HG02938 (cell line): Measurements from ENCODE around the gene VAV3.
"Not testable (repeated sequence)": the region's sequence is repeated elsewhere in the genome, so short reads cannot be mapped to it uniquely, and the experiment has no call there.

Experiments
- ATAC-seq: cut with Tn5 transposase; IDR thresholded peaks from one replicate; pipeline ENCODE4 v1.9.1; 2021; ENCODE audit warnings: mild to moderate bottlenecking, moderate library complexity; ENCODE audit not compliant: unreplicated experiment

Gene VAV3

DNA sequence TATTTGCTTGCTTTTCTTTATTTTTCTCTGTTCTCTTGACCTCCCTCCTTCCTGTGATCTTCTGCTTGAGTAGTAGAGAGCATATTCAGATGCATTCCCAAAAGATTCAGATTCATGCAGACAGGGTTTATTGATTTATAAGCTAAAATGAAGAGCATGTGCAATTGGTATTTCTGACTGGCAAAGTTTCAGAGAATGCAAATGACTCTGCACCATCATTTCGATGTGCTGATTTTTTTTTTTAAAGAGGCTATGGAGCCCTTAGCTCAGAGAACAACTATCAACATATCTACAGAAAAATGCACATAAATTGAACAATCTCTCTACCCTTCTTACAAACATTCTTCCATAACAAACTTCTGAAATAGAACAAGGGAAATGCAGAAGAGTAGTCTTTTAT, 312.0 kb downstream of the VAV3 start:
- ATAC-seq = no peak

DNA sequence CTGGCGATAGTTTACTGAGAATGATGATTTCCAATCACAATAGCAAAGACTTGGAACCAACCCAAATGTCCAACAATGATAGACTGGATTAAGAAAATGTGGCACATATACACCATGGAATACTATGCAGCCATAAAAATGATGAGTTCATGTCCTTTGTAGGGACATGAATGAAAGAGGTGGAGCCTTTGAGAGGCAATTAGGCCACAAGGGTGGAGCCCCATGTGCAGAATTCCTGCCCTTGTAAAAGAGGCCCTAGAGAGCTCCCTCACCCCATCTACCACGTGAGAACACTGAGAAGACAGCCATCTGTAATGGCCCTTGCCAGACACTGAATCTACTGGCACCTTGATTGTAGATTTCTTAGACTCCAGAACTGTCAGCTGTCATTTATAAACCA, 314.2 kb downstream of the VAV3 start:
- not testable (repeated sequence) for ATAC-seq

DNA sequence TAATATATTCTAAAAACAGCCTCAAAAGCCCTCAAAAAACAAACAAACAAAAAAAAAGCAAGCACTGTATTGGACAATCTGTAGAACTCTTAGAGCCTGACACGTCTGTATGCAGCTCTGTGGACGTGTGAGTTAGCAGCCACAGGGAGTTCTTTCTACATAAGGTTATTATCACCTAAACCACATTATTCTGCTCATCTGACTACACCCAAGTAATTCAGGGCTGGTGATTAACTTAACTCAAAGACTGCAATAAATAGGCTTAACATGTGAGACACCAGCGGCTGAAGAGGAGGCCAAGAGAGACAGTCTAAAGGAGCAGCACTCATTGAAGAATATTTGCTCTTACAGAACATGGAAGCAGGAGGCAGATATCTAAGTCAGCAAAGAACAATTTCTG, 316.0 kb downstream of the VAV3 start:
- no peak for ATAC-seq

DNA sequence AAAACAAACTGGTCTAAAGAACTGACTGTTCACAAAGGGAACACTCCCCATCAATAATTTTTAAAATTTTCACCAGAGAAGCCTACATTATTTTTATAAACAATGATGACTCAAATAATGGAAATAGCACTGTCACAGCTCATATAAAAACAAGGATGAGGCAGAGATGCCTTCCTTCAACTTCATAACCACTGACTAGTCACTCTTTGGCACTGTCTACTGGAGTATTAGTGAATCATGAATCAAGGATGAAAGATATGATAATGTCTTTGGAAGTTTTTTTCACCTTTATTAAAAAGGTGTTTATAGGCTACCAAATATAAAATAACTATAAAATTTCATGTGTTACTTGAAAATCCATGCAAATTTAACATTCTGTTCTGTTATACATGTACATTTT, 316.9 kb downstream of the VAV3 start:
- no peak for ATAC-seq

DNA sequence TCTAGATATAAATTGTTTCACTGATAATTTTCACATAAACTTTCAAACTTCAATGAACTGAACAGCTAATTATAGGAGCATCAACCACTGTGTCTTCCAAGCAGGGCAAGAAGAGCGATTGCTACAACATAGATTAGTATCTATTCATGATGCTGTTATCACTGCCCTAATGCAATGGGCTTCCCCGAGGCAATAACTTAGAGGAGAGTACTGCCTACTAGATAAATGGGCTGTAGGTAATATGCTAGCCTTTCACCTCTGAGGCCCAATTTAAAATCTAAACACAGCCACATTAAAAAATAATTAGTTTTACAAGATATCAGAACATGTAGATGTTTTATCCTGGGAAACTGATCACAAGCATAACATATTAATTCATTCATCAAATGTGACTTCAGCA, 318.0 kb downstream of the VAV3 start:
- no peak for ATAC-seq

DNA sequence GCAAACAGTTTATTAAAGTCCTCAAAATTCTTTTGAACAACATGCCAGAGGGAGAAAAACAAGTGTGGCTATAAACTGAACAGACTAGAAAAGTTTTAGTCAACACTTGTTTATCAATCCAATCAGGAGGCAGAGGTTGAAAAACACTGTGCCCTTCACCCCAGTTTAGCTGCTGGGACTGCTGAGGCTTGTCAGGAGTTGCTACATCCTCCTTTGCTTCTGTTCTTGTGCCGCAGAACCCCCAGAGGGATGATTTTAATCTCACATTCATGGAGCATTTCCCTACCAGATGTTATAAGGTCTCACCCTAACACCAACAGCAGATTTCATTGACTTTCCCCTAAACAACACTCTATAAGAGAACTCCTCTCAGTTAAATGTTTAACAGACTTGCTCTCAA, 321.2 kb downstream of the VAV3 start:
- no peak for ATAC-seq

DNA sequence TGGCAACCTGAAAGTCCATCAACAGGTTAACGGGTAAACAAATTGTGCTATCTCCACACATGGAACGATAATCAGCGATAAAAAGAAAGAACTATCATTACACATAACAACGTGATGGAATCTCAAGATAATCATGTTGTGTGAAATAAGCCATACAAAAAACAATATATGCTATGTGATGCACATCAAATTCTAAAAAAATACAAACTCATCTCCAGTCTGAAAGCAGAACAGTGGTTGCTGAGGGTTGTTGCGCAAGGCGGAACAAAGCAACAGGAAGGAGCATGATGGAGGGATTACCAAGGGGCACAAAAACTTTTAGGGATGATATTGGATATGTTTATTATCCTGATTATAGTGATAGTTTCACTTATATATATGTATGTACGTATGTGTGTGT, 324.8 kb downstream of the VAV3 start:
- no peak for ATAC-seq

DNA sequence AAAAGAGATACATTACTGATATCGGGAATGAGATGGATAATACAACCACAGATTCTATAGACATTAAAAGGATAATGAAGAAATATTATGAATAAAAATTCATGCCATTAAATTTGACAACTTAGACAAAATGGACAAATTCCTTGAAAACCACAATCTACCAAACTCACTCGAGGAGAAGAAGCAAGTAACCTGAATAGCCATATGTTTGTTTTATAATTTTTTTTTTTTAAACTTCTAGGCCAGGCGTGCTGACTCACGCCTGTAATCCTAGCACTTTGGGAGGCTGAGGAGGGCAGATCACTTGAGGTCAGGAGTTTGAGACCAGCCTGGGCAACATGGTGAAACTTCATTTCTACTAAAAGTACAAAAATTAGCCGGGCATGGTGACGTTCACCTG, 327.9 kb downstream of the VAV3 start:
- ATAC-seq = no peak

DNA sequence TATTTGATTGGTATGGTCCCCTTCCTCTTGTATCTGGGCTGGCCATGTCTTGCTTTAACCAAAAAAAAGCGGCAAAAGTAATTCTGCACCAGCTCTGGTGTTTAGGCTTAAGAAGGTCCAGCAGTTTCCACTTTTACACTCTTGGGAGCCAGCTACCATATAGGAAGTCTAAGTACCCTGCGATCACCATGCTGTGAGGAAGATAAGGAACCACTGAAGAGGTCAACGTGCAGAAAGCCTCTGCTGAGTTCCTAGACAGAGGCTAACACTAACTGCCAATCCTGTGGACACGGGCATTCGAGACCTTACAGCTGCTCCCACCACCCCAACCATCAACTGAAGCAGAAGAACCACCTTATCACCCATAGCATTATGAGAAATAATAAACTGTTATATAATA, 331.4 kb downstream of the VAV3 start:
- ATAC-seq = no peak

DNA sequence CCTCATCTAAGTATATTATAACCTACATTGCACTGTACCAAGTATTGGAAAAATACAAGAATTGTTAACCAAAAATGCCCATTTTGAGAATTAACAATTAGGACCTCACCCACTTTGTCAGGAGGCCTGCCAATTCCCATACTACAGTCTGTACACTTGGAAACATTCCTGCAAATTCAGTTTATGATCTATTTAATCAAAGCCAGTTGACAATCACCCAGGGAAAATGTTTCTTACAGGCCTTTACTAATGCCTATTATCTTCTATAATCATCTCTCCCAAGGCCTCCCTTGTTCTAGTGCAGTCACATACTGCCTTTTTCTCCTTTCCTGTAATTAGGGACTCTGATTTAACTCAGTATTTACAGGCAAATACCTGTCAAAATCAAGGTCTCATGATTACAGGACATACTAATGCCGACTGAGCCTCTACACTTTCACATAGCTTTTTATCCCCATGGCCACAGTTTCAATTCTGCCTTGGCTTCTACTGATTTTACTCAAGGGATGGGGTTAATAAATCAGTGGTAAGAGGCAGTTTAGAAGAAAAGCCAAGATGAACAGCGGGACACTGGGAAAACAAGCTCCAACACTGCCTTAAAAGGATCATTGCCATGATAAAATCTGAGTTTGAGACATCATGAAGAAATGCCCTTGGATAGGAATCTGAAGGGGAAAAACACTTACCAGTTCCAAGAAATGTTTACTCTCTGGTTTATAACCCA, 338.7 kb downstream of the VAV3 start:
- ATAC-seq = no peak

DNA sequence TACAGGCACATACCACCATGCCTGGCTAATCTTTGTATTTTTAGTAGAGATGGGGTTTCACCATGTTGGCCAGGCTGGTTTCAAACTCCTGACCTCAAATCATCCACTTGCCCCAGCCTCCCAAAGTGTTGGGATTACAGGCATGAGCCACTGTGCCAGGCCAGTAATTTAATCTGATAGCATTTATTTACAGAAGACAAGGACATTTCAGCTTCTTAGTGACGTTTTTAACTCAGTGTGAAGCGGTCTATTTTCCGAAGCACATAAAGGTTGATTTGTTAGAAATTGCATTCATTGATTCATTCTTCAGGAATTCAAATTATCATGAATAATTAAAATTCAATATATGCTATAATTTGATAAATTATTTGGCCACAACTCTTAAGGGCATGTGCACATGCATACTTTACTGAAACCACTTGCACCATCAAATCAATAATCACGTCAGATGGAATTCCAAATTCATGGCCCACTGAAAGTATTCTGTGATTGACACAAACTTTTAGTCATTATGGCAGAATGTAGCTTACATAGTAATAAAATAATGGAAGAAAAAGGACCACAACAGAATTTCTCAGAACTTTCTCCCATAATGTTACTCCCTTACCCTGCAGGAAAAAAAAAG, 339.5 kb downstream of the VAV3 start:
- ATAC-seq = no peak

DNA sequence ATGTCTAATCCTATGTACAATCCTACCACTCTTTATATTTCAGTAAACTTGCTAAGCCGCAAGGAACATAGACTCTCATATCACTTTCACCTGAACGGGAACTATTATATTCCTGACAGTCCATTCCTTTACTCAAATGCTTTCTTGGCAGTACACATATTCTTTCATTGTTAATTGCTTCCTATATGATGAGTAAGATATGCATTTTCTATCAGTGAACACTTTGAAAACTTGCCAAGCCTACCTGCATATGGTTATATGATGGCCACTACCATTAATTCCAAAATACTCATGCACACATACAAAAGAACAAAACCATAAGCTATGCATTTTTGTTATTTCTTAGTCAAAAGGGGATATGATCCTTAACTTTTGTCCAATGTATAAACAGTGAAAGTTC, 341.5 kb downstream of the VAV3 start:
- ATAC-seq = no peak

DNA sequence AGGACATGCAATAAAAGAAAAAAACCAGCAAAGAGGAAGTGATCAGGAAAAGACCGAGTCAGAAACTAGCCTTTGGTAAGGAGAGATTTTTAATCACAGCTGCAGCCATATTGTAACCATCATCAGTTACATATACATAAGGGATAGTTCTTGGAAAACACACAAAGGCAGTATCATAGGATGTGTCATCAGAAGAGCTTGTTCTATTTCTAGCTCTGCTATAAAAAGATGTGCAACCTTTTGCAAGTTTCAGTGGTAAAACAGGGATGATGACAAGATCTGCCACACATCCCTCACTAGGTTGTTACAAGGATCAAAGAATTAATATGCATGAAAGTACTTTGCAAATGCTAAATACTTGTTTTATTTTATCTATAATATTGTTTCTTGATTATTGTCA, 342.0 kb downstream of the VAV3 start:
- ATAC-seq = no peak

DNA sequence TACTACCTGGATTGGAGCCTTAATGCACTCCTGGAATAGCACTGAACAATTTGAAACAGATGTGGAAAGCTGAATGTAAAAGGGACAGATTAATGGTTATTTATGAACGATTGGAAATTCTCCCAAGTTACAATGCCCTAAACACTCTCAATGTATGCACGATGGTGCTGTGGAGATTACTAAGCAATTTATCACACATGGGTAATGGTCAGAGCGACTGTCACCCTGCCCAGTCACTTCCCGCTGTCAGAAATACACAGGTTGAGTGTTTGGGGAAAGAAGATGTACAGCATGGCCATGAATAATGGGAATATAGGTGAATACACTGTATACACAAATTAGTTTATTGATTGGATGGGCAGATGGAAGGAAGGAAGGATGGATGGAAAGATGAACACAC, 342.4 kb downstream of the VAV3 start:
- ATAC-seq = no peak

DNA sequence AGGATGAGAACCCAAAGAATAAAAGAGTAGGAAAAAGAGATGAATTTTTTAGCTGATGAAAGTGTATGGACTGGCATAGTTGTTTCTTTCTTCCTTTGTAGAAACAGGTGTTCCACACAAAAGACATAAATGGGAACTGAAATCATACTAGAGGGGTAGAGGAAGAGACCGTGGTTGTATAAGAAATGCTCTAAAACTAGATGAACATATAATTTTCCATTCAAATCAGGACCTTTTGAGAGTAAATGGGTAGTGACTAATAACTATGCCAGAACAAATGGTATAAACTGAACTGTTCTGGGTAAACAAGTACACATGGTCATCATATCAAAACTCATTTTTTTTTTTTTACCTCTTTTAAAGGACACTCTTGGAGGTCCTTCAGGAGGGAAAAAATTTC, 344.2 kb downstream of the VAV3 start:
- peak; percentile 68 for ATAC-seq

DNA sequence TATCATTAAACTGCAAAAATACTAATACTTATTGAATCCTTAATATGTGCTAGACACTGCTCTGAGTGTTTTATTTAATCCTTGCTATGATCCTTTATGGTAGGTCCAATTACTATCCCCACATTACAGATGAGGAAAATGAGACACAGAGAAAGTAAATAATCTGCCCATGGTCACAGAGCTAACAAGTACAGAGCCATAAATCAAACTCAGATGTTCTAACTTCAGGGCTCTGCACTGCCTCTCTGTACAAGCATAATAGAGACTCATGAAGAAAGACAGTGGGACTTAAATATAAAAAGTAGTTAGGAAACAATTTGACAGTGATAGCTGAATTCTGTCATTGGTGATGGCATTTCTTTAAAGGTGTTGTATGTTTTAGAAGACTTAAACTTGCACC, 346.4 kb downstream of the VAV3 start:
- no peak for ATAC-seq

DNA sequence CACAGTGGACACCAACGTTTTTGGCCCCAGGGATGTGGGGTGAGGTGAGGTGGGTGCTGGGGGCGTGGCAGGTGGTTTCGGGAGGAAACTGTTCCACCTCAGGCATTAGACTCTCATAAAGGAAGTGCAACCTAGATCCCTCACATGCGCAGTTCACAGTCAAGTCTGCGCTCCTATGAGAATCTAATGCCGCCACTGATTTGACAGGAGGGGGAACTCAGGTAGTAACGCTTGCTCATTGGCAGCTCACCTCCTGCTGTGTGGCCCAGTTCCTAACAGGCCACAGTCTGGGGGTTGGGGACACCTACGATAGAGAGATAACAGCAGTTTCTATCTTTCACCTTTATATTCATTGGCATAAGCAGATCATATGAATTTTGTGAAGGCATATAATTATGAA, 347.1 kb downstream of the VAV3 start:
- ATAC-seq = no peak

DNA sequence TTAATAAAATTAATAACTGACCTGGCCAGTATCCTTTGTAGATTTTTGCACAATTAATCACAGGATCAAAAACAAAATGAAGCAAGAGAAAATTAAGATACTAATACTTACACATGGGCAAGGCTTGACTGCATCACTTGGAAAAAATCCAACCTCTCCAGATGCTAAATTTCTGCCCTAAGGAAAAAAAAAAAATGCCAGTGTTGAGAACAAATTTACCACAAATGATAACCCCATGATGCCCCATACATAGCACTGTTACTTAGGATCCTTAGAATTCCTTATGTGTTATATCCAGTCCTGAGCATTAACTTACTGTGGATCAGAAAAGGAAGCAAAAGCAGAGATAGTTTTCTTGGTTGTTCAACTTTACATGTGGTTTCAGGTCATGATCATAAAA, 347.5 kb downstream of the VAV3 start:
- ATAC-seq = no peak

DNA sequence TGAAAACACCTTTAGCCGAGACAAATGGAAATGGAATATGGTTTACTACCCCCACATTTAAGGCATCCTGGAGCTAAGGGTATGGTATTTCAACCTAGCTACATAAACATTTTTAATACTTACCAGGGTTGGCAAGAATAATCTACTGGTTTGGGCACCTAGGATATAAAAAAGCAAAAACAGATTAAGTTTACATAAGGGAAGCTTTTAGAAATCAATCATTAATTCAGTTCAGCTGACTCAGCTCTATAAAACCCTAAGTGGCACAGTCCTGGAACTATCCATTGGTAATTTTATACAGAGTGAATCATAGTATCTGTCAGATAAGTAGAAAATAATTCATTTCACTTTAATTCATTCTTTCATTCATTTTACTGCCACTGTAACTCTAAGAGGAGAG, 355.2 kb downstream of the VAV3 start:
- ATAC-seq = no peak

DNA sequence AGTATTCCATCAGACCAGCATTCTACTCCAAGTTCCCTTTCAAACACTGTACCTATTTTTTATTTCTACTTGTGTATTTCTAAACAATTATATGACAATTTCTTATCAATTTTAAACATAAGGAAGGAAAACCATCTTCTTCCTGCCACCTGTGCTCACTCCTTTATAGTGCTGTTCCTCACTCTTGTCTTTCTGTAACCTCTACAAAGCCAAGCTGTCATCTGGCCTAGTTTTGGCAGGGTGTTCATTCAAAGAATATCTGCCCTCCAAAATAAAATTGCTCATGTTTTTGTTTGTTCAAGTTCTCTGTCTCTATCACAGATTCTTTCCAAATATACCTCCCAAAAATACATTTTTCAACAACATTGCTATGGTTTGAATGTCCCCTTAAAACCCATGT, 360.2 kb downstream of the VAV3 start:
- ATAC-seq = no peak

DNA sequence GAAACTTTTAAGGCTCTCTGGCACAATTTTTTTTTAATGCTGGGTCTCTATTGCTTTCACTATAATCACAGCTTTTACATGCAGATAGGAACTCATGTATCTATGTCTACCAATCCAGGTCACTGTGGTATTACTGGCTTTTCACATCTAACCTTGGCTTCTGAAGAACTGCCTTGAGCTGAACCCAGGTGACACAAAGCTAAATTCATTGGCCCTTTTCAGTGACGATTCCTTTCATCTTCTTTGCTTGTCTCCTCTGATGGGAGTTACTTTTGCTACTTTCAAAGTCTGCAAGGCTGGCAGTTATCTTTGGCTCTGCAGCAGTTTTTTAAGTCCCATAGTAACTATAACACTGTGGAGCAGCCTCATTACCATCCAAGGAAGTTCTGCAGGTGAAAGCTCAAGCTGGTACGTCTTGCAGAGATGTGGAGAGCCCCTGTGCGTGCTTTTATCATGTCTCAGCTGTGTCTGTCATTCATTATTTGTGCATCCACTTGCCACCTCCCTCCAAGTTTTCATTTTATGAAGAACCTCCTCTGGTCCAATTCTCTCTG, 364.3 kb downstream of the VAV3 start:
- ATAC-seq = no peak

DNA sequence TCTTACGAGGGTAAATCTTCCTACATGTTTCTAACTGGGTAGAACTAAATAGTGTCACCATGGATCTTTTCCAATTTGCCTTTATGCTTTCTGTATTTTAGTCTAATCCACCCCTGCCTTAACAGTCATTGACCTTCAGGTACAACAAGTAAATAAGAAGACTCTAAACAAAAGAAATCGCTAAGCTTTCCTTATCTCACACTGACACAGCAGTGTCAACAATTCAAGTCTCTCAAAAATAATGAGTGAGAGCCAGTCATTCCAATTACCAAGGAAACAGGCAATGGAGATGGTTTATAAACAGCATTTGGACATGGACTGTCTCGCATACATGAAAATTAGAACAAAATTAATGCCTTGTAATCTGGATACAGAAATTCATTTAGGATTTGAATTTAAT, 365.8 kb downstream of the VAV3 start:
- ATAC-seq = no peak

DNA sequence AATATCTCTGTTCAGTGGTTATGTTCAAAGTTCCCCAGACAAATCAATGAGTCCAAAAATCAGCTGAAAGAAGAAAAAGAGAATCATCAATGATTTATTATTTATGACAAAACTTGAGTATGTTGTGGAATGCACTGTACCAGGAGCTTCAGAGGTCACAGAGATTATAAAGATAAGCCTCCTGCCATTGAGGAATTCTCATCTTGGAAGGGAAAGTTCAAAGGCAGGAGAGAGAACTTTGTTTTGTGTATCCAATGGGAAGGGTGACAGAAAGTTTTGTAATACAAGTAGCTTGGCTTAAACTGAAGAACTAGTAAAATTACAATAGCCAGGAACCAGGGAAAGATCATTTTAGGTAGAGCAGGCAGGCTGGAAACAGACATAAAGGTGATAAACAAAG, 367.7 kb downstream of the VAV3 start:
- no peak for ATAC-seq
